Cerebellar nuclear complex (tissue), 1 donor: ENCODE measurements around the gene BHMT.
"Not testable (repeated sequence)": the region's sequence is repeated elsewhere in the genome, so short reads cannot be mapped to it uniquely, and the experiment has no call there.

Experiments
- DNase-seq, 2 experiments: peaks; one replicate each; lab custom pipeline; 2025; lab: John Stamatoyannopoulos, UW

Gene BHMT

DNA sequence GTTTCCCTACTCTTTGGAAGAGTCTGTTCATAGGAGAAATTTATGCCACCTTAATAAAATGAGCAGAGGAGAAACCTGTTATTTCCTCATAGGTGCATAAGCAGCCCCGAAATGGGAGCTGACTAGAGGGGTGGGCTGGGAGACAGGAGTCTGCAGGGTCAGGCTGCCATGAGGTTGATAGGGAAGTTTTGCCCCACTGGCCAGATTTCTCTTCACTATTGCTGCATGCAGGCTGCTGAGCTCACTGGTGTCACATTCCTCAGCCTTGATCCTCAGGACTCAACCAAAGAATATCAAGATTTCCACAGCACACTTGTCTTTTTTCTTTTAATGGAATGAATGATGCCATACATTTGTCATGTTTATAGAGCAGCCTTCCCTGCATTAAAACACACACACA, 60.7 kb downstream of the BHMT start:
- DNase-seq: no peak

GRCh38 chr5:79173626-79174025, 62.0 kb downstream of the BHMT start:
- no peak for DNase-seq

GRCh38 chr5:79180449-79180848, 68.8 kb downstream of the BHMT start:
- not testable (repeated sequence) for DNase-seq

GRCh38 chr5:79181419-79182022, 69.9 kb downstream of the BHMT start:
- DNase-seq: no peak
